ENCODE results near the gene BRINP2. TPM values are rescaled to one million over a fixed set of nuclear protein-coding genes. Genes with fewer than 3 reads are reported as not detected.
A peak's percentile ranks its signal among the peaks of the same experiment; 100 is the strongest.

BRINP2 gene
- total RNA-seq, 4 donors from 2014 or later: not detected

DNA sequence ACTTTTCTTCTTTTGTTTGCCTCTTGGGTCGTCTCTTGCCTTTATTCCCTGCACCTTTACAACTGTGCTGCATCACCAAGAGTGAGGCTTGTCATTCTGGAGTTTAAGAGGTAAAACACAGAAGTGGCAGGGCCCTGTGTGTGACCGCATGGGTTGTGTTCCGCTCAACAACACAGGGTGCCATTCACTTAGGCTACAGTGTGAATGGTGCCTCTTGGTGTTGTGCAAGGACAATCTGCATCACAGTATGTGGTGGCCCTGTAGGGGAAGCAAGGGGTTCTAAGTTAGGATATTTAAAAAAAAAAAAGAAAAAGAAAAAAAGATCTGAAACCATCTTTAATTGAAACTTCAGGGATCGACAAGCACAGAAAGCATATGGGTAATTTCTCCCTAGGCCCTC lies 38.2 kb downstream of the BRINP2 start:
- H3K27me3 ChIP-seq: no peaks in the 10 kb centered on the region
- H3K4me1 ChIP-seq: peaks cover 0 to 16% (median 3%) of the 10 kb centered on the region in 3 donors
- H3K4me3 ChIP-seq: no peak overlapping the region
- H3K27ac ChIP-seq: no peak overlapping the region
- H3K36me3 ChIP-seq: no peaks in the 10 kb centered on the region
- intact Hi-C loops (cut with DNase I): no loop called here
- no peak for TF ChIP-seq POLR2A (IDR thresholded peaks at IDR 0.05)
- TF ChIP-seq, protein P1, sequence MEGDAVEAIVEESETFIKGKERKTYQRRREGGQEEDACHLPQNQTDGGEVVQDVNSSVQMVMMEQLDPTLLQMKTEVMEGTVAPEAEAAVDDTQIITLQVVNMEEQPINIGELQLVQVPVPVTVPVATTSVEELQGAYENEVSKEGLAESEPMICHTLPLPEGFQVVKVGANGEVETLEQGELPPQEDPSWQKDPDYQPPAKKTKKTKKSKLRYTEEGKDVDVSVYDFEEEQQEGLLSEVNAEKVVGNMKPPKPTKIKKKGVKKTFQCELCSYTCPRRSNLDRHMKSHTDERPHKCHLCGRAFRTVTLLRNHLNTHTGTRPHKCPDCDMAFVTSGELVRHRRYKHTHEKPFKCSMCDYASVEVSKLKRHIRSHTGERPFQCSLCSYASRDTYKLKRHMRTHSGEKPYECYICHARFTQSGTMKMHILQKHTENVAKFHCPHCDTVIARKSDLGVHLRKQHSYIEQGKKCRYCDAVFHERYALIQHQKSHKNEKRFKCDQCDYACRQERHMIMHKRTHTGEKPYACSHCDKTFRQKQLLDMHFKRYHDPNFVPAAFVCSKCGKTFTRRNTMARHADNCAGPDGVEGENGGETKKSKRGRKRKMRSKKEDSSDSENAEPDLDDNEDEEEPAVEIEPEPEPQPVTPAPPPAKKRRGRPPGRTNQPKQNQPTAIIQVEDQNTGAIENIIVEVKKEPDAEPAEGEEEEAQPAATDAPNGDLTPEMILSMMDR (IDR thresholded peaks at IDR 0.05): no peak
- WGBS, 2 donors: 39 to 46% methylated on average over 2 of the region's 4 CpGs
- no peaks in the 10 kb centered on the region for H3K9me3 ChIP-seq
- no peak for DNase-seq

DNA sequence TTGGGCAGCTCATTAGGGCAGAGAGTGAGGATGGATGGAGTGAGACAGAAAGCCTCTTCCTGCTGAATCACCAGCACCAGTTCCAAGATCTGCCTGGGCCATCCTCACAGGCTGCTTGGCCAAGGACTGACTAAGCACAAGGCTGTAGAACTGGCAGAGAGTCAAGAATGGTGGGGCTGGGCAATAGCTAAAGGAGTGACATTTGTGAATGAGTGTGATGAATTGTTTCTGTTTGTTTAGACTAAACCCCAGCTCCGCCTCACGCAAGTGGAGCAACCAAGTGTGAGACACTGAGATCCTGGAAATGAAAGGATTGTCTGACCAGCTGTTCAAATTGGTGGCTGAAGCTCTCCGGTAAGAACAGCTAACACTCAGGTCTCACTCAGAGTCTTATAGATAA lies 38.6 kb downstream of the BRINP2 start:
- TF ChIP-seq, protein P1 (IDR thresholded peaks at IDR 0.05): no peak
- TF ChIP-seq POLR2A (IDR thresholded peaks at IDR 0.05): no peak
- Histone ChIP-seq H3K27ac (peak overlapping the region in 1 of 4 donors; percentile 21), H3K36me3 (no peaks in the 10 kb centered on the region), H3K27me3 (no peaks in the 10 kb centered on the region), H3K4me1 (peaks cover 0 to 16% (median 3%) of the 10 kb centered on the region in 3 donors), H3K9me3 (no peaks in the 10 kb centered on the region), H3K4me3 (no peak overlapping the region)
- DNase-seq: peak; percentile 8
- 13 to 19% methylated on average over 3 of the region's 3 CpGs for WGBS, 2 donors
- intact Hi-C loops (cut with DNase I): no loop called here

DNA sequence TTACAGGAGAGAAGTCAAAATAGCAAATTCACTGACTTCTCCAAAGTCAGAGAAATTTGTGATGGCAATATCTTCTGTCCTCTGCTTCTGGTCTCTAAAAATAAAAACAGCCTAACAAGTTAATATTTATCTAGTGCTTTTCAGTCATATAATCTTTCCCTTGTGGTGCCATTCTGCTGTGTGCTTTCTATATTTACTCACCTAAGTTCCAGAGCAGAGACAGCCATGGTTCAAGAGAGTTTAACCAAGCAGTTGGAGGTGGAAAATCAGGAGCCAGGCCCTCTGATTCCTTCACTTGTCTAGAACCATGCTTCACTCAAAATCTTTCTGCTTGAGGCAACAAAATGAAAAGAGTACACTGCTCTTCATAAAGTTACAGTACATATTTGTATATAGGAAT lies 39.3 kb downstream of the BRINP2 start:
- H3K4me3 ChIP-seq: no peak overlapping the region
- H3K4me1 ChIP-seq: peaks cover 0 to 16% (median 3%) of the 10 kb centered on the region in 3 donors
- H3K9me3 ChIP-seq: no peaks in the 10 kb centered on the region
- intact Hi-C loops (cut with DNase I): no loop called here
- H3K27me3 ChIP-seq: no peaks in the 10 kb centered on the region
- no peak for DNase-seq
- TF ChIP-seq POLR2A (IDR thresholded peaks at IDR 0.05): no peak
- TF ChIP-seq, protein P1 (IDR thresholded peaks at IDR 0.05): no peak
- H3K27ac ChIP-seq: peak overlapping the region in 1 of 4 donors; percentile 21
- H3K36me3 ChIP-seq: no peaks in the 10 kb centered on the region

DNA sequence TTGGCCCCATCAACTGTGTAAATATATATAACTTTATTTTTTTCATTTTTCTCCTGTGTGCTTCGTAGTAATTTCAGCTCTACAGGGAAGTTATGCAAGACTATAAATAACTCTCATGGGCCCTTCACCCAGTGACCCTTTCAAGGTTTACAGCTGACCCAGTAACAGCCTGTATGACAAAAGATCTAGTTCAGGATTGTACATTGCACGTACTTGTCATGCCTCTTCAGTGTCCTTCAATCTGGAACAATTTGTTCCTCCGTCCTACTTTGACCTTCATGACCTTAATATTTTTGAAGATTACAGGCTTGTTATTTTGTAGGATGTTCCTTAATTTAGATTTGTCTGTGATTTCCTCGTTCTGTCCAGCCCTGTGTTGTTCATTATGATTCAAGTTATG lies 40.5 kb downstream of the BRINP2 start:
- H3K27me3 ChIP-seq: no peaks in the 10 kb centered on the region
- H3K4me3 ChIP-seq: no peak overlapping the region
- no peaks in the 10 kb centered on the region for H3K9me3 ChIP-seq
- no peaks in the 10 kb centered on the region for H3K36me3 ChIP-seq
- intact Hi-C loops (cut with DNase I): no loop called here
- H3K27ac ChIP-seq: no peak overlapping the region
- WGBS, 2 donors: 47 to 57% methylated on average over 4 of the region's 4 CpGs
- no peak for TF ChIP-seq POLR2A (IDR thresholded peaks at IDR 0.05)
- TF ChIP-seq, protein P1 (IDR thresholded peaks at IDR 0.05): no peak
- H3K4me1 ChIP-seq: peaks cover 0 to 16% (median 3%) of the 10 kb centered on the region in 3 donors
- DNase-seq: no peak

DNA sequence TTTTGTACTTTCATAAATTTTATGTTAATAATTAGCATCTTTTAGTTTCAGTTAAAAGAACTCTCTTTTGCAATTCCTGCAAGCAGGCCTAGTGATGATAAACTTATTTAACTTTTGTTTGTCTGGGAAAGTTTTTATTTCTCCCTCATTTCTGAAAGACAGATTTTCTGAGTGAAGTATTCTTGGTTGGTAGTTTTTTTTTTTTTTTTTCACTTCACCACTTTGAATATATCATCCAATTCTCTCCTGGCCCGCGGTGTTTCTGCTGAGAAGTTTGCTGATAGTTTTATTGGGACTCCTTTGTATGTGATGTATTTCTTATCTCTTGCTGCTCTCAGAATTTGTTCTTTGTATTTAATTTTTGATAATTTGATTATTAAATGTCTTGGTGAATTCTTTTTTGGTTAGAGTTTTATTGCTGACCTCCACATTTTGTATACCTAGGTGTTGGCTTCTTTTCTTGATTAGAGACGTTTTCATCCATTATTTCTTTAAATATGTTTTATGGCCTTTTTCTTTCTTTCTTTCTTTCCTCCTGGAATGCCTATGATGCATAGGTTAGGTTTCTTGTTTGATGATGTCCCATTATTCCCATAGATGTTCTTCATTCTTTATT lies 45.9 kb downstream of the BRINP2 start:
- 87 to 96% methylated on average over 3 of the region's 3 CpGs for WGBS, 2 donors
- no peak for DNase-seq
- Histone ChIP-seq H3K4me1 (no peaks in the 10 kb centered on the region), H3K27me3 (no peaks in the 10 kb centered on the region), H3K36me3 (no peaks in the 10 kb centered on the region), H3K27ac (no peak overlapping the region), H3K9me3 (peaks cover 0 to 10% (median 0%) of the 10 kb centered on the region in 3 donors), H3K4me3 (no peak overlapping the region)
- intact Hi-C loops (cut with DNase I): no loop called here
- TF ChIP-seq, protein P1 (IDR thresholded peaks at IDR 0.05): no peak
- no peak for TF ChIP-seq POLR2A (IDR thresholded peaks at IDR 0.05)

Measured in esophagus squamous epithelium (tissue), 5 donors.